RWPE2 (cell line): ENCODE data around the gene CALR3.

Experiments used
- ATAC-seq: fragments of 200-7000 bp; cut with Tn5 transposase; 3 replicates; pipeline ENCODE4 v1.9.1; 2021; ENCODE audit warnings: low read depth
- DNase-seq: peaks from one replicate; pipeline ENCODE4 v3.0.0-alpha.2; 2020; ENCODE audit warnings: low spot score
- H3K27ac ChIP-seq: fragments of 450-650 bp; 2 replicates; pipeline ENCODE4 v1.5.1; 2017; ENCODE audit warnings: mild to moderate bottlenecking; ENCODE audit not compliant: poor library complexity, severe bottlenecking
- H3K27me3 ChIP-seq: fragments of 250-450 bp; sonication (Bioruptor Pico); 2 replicates; pipeline ENCODE4 v1.5.1; 2021; ENCODE audit warnings: mild to moderate bottlenecking, moderate library complexity; ENCODE audit not compliant: insufficient read depth, poor library complexity, severe bottlenecking
- H3K36me3 ChIP-seq: fragments of 250-450 bp; sonication (Bioruptor Pico); 2 replicates; pipeline ENCODE4 v1.5.1; 2020; ENCODE audit warnings: low read depth, mild to moderate bottlenecking, moderate library complexity
- H3K4me1 ChIP-seq: fragments of 250-450 bp; sonication (Bioruptor Pico); 2 replicates; pipeline ENCODE4 v1.5.1; 2021; ENCODE audit warnings: mild to moderate bottlenecking, moderate library complexity; ENCODE audit not compliant: insufficient read depth, poor library complexity, severe bottlenecking
- H3K4me3 ChIP-seq: fragments of 250-450 bp; sonication (Bioruptor Pico); 2 replicates; pipeline ENCODE4 v1.5.1; 2021; ENCODE audit warnings: mild to moderate bottlenecking, moderate library complexity; ENCODE audit not compliant: severe bottlenecking
- H3K9me3 ChIP-seq: fragments of 250-450 bp; sonication (Bioruptor Pico); 2 replicates; pipeline ENCODE4 v1.5.1; 2021; ENCODE audit warnings: mild to moderate bottlenecking, moderate library complexity; ENCODE audit not compliant: severe bottlenecking
- CTCF ChIP-seq: fragments of 450-650 bp; IDR thresholded peaks from one replicate; pipeline ENCODE4 v1.5.1; 2017; ENCODE audit warnings: mild to moderate bottlenecking, moderate library complexity; ENCODE audit not compliant: poor library complexity, severe bottlenecking

Gene CALR3

GRCh38 chr19:16435238-16435917 lies 60.6 kb downstream of the CALR3 start:
- peaks cover 55% of the 10 kb centered on the region for H3K36me3 ChIP-seq
- no peak overlapping the region for H3K4me3 ChIP-seq
- no peak for TF ChIP-seq CTCF
- no peak overlapping the region for H3K27ac ChIP-seq
- no peaks in the 10 kb centered on the region for H3K27me3 ChIP-seq
- no peaks in the 10 kb centered on the region for H3K9me3 ChIP-seq
- no peaks in the 10 kb centered on the region for H3K4me1 ChIP-seq
- DNase-seq (no peak), ATAC-seq (no peak)

- peaks cover 47% of the 10 kb centered on the region for H3K36me3 ChIP-seq
- no peak overlapping the region for H3K4me3 ChIP-seq
- no peaks in the 10 kb centered on the region for H3K9me3 ChIP-seq
- no peak for DNase-seq
- no peak for ATAC-seq
- no peak for TF ChIP-seq CTCF
- H3K27me3 ChIP-seq = no peaks in the 10 kb centered on the region
- no peak overlapping the region for H3K27ac ChIP-seq
- H3K4me1 ChIP-seq = no peaks in the 10 kb centered on the region
Measured at GRCh38 chr19:16433986-16434385, 62.0 kb downstream of the CALR3 start.

- no peak for DNase-seq
- H3K36me3 ChIP-seq = peaks cover 48% of the 10 kb centered on the region
- no peak overlapping the region for H3K4me3 ChIP-seq
- H3K9me3 ChIP-seq = no peaks in the 10 kb centered on the region
- no peaks in the 10 kb centered on the region for H3K27me3 ChIP-seq
- no peaks in the 10 kb centered on the region for H3K4me1 ChIP-seq
- no peak for ATAC-seq
- no peak overlapping the region for H3K27ac ChIP-seq
- no peak for TF ChIP-seq CTCF
Measured at GRCh38 chr19:16429759-16430091, 66.2 kb downstream of the CALR3 start.

GRCh38 chr19:16429066-16429758 lies 66.8 kb downstream of the CALR3 start:
- Histone ChIP-seq H3K9me3 (no peaks in the 10 kb centered on the region), H3K27ac (no peak overlapping the region), H3K4me3 (no peak overlapping the region), H3K36me3 (peaks cover 53% of the 10 kb centered on the region), H3K4me1 (no peaks in the 10 kb centered on the region), H3K27me3 (no peaks in the 10 kb centered on the region)
- ATAC-seq (peak; percentile 66), DNase-seq (no peak)
- TF ChIP-seq CTCF = no peak
